C4-2B (cell line): ENCODE results near the gene CR2.
A peak's percentile ranks its signal among the peaks of the same experiment; 100 is the strongest.
"Not testable (repeated sequence)": the region's sequence is repeated elsewhere in the genome, so short reads cannot be mapped to it uniquely, and the experiment has no call there.

Experiments used
- H3K27ac ChIP-seq: fragments of 450-650 bp; 2 replicates; pipeline ENCODE4 v1.5.1; 2017
- CTCF ChIP-seq: fragments of 450-650 bp; conservative IDR thresholded peaks from 2 replicates; pipeline ENCODE4 v1.5.1; 2017; ENCODE audit warnings: mild to moderate bottlenecking
- ZFX ChIP-seq: fragments of 450-650 bp; IDR thresholded peaks from 2 replicates; pipeline ENCODE4 v1.6.1; 2017

Gene CR2

GRCh38 chr1:207474210-207474609, 20.1 kb downstream of the CR2 start:
- TF ChIP-seq CTCF, result no peak
- TF ChIP-seq ZFX, result no peak
- H3K27ac ChIP-seq, result no peak overlapping the region

- TF ChIP-seq ZFX (no peak), CTCF (no peak)
These were observed 32.1 kb downstream of the CR2 start for GRCh38 chr1:207486198-207486597.

GRCh38 chr1:207487636-207488035, 33.5 kb downstream of the CR2 start:
- TF ChIP-seq CTCF (no peak), ZFX (no peak)
- no peak overlapping the region for H3K27ac ChIP-seq

More at GRCh38 chr1:207486198-207486597, 32.1 kb downstream of the CR2 start:
- H3K27ac ChIP-seq, result no peak overlapping the region

GRCh38 chr1:207493212-207493611, 39.1 kb downstream of the CR2 start:
- H3K27ac ChIP-seq, result no peak overlapping the region
- TF ChIP-seq CTCF, result no peak
- TF ChIP-seq ZFX, result no peak

DNA sequence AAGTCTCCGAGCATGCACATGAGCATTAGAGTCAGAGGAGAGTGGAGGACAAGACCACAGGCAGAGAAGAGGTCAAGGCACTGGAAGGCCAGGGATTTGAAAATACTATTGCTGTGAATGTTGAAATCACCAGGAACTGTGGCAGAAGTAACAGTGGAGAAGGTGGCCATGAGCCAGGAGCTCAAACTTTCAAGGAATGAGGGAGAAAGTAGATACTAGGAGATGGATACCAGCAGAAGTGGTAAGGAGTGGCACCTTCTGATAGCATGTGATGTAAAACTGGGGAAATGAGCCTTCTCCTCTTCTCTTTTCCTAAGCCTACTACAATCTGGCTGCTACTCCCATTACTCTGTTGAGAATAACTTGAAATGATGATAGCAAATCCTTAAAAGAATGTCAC, 40.0 kb downstream of the CR2 start:
- H3K27ac ChIP-seq, result no peak overlapping the region
- TF ChIP-seq ZFX, result no peak
- TF ChIP-seq CTCF, result no peak

GRCh38 chr1:207495281-207495680, 41.2 kb downstream of the CR2 start:
- TF ChIP-seq CTCF, result peak; percentile 20
- H3K27ac ChIP-seq, result not testable (repeated sequence)

- no peak within 1 kb of the TSS for H3K27ac ChIP-seq
- TF ChIP-seq CTCF, result no peak
- TF ChIP-seq ZFX, result no peak
These were observed 42.0 kb downstream of the CR2 start, which contains the start of gene CR1 for GRCh38 chr1:207495801-207496792. Gene CR1 (plus strand): TSS chr1:207496157. CDS start chr1:207496268, 111 bp downstream.
